ENCODE data around the gene HAPLN1.

The HAPLN1 gene

DNA sequence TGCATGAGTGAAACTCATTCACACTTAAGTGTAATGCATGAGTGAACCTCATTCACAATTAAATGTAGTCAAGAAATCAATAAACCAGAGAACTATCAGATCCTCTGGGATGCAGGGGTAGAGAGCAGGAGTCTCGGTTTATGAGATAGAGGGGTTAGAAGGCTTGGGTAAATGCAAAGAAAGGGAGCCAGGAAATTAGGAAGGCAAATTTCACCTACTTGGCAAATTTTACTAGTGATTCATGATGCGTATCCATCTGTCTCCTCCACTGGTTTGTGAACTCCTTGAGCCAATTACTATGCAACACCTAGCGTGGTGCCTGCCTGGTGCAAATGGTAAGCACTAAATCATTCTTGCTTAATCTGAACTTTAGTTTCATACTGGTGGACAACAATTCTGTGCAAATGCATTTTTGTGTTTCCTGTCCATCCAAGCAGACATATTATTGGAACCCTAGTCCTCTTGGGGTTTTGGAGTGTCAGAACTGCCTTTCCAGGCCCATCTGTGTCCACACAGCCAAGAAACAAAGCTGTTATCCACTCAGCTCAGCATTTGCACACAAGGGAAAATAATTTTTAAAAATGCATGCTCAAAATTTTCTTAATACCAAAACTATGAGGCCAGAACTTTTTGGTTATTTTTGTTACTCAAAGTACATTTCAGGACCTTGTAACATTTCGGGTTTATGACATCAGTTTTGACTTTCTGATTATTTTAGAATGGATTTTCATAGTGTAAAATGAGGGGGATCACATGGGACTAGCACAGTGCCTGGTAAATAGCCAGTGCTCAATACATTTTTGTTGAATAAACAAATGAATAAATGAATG lies 5.2 kb downstream of the HAPLN1 start:
- DNase-seq = no peak

DNA sequence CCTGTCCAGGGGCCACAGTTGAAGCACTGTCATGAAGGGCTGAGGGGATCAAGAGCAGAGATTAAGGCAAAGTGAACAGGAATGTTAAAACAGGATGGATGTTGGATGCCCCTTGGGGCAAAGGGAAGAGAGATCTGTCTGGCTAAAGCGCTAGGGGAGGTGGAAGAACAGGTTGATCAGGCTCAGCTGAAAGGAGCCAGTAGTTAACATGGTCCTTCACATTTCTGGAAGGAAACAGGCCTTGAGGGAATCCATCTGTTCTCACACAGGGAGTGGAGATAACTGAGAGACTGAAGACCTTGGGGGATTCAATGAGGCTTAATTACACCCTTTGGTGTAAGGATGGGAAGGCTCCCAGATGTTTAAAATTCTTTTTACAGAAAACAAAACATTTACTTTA lies 5.8 kb downstream of the HAPLN1 start:
- no peak for DNase-seq

DNA sequence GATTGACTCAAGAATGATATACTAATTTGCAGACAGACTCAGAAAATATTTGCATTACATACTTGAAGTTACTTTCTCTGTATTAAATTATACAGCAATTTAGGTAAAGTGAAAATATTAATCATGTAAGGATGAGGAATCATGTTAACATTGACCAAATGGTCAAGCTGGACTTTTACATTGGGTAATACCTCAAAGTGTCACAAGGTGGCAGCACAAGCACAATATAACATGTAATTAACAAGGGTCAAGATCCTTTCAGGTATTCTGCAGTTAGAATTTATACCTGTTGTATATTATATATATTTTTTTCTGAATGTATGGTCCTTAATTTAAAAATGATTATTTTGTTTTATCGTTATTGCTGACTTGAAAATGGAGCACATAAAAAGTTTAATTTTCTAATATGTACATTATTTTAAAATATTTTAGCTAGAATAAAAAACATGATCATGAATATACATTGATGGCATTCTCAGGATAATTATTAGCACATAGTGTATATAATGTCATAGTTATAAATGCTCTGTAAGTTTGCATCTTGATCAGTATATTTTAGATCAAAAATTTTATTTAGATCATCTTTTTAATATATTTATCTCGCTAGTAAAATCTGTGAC lies 8.6 kb downstream of the HAPLN1 start:
- no peak for DNase-seq

DNA sequence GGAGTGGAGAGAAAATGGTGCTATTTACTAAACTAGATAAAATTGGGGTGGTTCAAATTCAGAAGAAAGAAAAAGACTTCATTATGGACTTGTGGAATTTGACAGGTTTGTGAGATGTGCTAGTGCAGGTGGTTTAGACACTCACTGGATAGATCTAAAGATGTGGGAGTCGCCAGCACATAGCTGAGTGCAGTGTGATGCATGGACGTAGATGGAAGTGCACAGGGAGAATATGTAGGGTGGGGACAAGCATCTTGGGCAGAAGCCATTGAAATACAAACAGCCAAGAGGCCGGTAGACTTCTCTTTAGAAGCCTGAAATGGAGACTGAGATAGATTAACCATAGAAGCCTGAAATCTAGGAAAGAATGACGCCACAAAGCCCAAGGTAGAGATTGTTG lies 10.7 kb downstream of the HAPLN1 start:
- DNase-seq = no peak

DNA sequence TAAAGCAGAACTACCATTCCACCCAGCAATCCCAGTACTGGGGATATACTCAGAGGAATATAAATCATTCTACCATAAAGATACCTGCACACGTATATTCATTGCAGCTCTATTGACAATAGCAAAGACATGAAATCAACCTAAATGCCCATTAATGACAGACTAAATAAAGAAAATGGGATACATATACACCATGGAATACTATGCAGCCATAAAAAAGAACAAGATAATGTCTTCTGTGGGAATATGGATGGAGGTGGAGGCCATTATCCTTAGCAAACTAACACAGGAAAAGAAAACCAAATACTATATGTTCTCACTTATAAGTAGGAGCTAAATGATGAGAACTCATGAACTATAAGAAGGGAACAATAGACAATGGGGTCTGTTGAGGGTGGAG lies 12.5 kb downstream of the HAPLN1 start:
- DNase-seq = no peak

DNA sequence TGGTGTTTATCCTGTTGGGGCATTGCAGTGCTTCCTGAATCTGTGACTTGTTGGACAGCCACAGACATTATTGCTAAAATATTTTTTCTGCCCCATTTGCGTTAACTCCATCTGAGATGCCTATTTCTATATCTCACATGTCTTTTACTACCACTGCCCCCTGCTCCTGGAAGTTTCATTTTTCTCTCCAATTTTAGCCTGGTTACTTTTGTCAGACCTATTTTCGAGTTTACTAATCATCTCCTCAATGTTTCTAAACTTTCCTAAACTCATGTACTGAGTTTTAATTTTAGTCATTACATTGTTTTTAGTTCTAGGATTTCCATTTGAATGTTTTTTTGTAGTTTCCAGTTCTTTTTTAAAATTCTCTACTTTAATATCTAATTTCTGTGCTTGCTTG lies 17.6 kb downstream of the HAPLN1 start:
- no peak for DNase-seq

DNA sequence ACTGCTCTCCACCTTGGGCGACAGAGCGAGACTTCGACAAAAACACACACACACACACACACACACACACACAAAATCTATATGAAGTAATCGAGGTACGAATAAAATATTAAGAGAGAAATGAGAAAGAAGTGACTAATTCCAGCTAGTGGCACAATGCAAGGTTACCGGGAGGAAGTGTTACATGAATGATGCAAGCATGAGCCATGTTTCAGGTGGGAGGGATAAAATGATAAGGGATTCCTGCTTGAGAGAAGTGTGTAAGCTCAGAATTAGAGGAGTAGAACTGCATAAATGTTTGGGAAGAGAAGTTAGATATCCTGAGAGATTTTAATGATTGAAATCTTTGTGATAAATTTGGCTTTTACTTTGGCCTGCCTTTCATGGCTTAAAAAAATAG lies 18.8 kb downstream of the HAPLN1 start:
- no peak for DNase-seq

DNA sequence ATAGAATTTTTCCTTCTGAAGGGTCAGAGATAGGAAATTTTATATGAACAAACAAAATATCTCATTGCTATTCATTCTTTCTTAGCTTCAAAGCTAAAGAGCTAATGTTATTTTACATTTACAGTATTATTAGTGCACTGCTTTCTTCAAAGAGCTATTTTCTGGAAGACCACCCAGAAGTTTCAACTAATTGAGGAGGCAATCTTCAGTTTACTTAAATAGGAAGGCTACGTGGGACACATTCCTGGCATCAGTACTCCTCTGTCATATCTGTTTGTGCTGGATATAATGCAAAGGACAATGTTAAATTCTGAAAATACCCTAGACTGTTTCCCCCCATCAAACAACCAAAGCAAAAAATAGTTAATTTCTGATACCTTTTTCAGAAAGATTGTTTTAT lies 30.8 kb downstream of the HAPLN1 start:
- no peak for DNase-seq

DNA sequence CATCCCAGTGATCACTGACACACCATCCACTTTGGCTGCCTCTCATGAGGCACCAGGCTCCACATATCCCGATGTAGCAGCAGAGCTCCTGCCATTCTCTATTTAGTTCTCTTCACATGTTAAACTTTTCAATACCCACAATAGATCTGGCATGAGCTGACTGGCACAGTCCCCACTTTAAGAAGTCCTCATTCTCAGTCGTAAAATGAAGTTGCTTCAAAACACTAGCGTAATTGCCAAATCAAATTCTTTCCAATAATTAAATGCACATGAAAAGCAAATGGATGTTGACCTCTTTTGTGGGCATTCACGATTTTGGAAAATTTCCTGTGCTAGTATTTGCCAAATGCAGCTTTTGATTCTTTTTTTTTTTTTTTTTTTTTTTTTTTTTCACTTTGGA lies 32.4 kb downstream of the HAPLN1 start:
- DNase-seq = no peak

DNA sequence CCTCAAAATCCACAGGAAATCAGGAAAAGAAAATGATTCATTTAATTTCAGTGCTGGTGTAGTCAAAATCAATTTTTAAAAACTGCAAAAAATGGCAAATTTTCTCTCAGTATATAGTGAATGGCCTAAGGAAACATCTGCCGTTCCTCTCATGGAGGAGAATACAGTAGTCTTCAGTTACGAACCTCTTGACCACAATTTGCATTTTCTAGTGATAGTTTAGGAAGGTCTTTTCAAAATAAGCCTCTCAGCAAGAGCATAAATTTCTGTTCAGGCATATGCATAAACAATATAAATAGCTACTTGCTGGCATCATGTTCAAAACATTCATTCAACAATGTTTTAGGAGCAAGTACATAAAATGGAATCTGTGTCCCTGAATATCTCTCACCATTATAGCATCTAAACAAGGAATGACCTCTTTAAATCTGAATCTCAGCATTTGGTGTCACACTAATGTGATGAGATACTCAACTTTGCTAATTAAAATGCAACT lies 33.5 kb downstream of the HAPLN1 start:
- no peak for DNase-seq

DNA sequence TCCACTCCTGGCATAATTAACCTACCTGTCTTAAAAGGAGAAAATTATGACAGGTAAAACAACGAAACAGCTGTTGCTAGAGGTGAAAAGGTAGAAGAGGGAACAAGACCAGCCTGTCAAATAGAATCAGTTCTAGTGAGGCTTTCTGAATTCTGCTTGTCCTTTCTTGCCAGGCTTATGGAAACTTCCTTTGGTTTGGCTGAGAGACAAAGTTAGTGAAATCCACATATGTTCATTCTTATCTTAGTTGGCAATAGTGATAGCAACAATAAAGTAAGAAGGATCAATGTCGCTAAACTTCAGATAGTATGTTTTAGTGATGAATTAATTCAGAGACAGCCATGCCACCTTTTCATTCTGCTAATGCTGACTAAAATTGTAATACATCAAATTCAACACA lies 34.4 kb downstream of the HAPLN1 start:
- no peak for DNase-seq

DNA sequence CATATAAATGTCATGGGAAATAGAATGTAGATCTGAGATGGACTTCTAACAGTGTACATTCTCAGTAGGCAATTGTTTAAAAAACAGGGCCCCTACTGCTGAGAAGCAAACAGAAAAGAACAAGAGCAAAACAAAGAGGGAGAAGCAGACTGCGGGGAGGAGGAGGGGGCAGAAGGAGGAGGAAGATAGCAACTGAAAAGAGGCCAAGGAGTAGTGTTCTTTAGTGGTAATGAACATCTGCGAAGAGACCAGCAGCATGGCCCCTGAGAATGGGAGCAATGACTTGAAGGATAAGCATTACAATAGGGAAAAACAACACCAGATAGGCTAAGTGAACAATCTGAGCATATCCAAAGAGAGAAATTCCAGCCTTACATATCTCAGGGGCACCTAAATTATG lies 36.8 kb downstream of the HAPLN1 start:
- DNase-seq = no peak

DNA sequence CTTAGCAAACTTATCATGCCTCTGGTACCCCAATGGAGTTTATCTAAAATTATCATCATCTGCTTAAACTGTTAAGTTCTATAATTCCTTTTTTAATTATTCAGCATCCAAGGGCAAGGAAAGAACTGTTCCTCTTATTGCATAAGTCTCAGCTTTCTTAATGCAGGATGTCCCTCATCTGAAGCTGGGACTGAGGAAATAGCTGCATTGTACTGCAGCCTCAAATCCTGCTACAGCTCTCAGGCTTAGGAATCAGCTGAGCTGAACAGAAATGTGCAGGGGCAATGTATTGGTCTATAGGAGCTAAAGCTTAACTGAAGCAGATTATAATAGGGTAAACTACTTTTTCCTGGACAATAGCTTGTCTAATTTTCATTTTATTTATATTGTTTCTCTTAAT lies 48.0 kb downstream of the HAPLN1 start:
- DNase-seq = no peak

DNA sequence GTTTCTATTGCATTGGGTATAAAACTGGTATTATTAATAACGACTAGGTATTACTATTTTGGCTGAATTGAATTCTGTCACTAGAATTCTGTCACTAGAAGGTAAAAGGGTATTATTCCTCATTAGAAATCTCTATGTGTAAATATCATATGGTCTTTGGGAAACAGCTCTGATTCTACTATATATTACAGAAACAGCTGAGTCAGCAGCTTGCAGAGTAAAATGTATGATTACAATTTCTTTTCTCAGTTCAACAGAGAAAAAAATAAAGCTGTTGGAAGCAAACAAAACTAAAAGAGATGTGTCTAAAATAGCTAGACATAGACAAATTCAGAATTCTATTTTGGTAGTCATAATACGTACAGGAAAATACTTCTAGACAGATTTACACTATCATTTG lies 48.5 kb downstream of the HAPLN1 start:
- DNase-seq = no peak

DNA sequence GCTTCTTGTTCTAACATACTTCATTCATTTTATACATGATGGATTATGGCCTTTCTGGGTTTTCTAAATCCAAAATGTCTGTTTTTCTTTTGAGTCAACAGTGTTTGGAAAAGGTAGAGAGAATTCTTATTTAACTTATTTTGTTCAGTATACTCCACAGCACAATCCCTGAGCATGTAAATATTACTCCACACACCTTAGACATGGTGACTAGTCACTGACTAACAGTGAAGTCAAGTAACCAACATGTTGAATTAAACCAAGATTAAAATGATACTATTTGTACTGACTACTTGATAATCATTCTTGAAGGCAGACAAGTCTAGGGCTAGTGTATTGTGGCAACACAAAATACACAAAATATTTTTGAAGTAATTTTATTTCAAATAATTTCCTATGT lies 55.0 kb downstream of the HAPLN1 start:
- no peak for DNase-seq

DNA sequence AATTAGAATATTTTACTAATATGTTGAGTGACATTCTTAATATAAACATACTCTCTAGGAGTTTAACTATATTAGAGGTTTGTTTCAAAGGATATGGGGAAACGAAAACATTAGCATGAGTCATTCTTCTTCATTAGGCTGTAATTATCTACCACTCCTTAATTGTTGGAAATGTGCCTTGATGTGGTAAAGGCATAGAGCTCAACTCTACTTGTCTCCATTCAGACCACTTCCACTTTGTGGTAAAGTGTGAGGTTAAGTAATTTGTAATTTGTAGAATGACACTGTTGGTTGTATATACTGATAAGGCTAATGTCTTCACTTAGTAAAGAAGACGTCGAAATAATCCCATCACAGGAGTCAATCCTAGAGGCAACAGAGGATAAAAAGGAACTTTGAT lies 58.1 kb downstream of the HAPLN1 start:
- DNase-seq = peak; percentile 33 to 36

DNA sequence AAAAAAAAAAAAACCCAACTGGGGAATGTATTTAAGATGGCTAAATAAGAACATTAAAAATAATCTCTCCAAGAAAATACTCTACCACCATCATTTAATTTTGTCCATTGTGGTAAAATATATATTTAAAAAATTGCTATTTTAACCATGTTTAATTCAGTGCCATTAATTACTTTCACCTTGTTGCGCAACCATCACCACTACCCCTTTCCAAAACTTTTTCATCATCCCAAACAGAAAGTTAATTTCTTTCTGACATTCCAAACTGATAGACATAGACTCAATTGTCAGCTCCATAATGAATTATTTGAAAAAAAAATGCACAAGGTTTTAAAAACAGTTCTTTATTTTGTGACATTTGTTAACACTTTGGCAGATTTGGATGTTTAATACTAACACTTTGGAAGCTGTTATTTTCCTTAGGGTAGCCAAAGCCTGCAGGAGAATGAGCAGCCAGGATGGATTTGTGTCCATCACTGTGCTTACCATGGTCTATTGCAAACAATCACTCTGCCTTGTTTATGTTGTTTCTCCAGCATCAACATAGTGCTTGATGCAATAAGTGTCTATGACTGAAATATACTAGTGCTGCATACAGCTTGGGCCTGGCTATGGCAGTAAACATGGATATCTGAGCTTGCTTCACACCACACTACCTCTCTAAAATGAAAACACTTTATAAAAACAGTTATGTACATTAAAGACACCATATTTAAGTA lies 62.7 kb downstream of the HAPLN1 start:
- DNase-seq = no peak

DNA sequence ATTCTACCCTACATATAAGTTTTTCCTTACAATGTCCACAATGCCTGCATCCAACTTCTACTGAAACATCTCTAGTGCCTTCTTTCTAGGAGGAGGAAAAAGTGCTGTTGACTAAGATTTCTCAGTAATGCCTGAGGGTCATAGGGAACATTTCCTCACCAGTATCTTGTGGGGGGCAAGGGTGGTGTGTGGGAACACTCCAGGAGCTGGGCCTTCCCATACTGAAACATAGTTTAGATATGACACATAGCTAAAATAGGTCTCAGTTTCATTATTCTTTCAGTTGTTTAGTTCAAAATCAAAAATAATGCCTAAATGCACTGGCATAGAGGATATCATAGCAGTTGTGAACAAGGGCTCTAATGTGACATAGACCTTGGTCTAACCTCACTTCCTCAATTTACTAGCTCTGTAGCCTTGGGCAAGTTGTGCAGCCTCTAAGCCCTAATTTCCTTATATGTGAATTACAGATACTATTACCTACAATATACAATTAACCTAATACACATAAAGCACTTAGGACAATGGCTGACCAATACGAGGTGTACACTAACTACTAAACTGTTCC lies 66.1 kb downstream of the HAPLN1 start:
- peak; percentile 24 to 48 for DNase-seq

DNA sequence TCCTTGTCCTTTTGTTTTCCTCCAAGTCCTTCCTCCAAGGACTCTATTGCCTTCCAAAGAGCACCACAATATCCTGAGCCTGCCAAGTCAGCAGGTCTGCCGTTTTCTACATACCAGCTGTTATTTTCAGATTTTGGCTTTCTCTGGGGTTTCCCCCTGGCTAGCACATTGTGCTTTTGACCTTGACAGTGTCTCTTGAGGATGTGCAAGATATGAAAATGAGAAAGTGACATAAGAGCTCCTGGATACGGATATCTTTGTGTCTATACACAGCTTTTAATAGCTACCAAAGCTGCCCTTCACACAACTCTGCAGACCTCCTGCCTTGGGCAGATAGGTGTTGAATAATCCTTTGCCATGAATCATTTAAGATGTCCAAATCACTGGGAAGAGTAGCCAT lies 67.0 kb downstream of the HAPLN1 start:
- DNase-seq = no peak

DNA sequence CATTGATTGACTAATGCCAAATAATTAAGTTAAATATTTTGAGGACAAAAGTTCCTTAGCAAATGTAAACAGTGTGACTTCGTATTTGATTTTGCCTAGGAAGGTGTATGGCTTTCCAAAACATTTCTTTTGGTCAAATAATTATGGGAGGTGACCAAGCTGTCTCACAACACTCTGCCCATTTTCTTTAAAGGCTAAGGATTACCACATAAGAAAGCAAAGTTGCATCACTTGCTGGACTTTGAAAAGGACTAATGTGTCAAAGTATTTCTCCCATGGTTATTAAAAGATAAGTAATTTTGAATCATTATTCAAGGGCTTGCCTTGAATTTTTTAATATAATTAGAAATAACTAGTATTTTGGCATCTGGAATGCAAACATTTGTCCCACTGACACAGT lies 74.7 kb downstream of the HAPLN1 start:
- no peak for DNase-seq

DNA sequence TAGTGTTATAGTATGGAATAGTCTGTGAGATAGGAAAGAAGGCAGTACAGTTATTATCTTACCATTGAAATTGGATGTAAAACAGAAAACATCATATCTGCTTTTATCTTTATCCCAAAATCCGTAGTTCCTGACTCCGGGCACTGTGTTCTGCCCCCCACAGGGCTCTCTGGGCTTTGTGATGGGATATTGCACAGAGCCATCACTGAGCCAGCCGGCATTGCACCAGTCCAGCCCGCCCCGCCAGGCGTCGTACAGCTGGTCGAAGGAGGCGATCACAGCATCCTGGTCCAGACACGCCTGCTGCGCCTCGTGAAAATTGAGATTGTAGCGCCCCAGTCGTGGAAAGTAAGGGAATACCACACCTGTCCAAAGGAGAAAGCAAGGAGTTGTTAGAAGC lies 76.4 kb downstream of the HAPLN1 start:
- no peak for DNase-seq

DNA sequence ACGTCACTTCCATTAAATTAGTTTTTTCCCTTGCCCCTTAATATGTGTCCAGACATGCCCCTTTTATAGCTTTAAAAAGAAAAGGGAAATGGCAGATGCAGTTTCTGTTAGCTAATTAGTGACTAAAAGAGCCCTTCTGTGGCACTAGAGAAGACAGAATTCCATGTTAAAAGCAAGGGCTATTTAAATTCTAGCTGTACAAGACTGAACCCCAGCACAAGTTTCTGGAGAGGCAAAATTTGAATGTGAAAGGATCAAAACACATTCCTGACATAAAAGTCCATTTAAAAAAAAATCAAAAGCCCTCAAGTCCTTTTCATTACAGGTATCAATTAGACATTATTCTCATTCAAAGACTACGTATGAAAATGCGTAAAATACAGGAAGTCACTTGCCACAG lies 78.7 kb downstream of the HAPLN1 start:
- DNase-seq = no peak

DNA sequence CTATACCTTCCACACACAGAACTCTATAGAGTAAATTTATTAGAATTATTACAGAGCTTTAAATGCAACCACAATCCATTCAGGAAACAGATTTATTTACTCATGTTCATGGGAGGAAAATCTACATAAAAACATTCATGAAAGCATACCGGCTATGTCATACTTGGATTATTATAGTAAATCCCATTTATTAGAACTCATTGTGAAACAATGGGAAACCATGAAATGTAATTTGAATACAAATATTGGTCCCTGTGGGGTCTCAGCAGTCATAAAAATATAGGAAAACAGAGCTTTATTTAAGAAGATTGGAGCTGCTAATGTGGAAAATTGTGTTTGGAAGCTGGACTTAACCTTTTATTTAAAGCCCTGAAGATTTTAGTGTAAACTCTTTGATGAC lies 80.7 kb downstream of the HAPLN1 start:
- no peak for DNase-seq

DNA sequence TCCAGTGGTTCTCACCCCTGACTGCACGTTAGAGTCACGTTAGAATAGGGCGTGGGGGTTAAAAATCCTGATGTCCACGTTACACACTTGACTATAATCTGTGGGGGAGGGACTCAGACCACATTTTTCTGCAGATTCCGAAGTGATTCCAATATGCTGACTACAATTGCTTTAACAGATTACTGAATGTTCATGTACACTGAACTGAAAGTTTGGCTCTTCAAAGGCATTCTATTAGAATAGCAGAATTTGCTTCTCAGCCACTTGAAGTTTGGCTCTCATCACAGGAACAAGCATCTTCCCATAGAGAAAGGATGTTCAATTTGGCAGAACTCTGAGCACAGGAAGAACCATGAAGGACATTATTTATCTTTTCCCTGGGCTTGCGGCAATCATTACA lies 84.5 kb downstream of the HAPLN1 start:
- no peak for DNase-seq
